SU-DHL-6 (cell line): Measurements from ENCODE around the gene CST3.

ENCODE experiments used
- H2AFZ ChIP-seq: fragments of 200-600 bp; sonication (generic); 2 replicates; pipeline ENCODE4 v1.6.1; 2014; ENCODE audit warnings: low read depth, mild to moderate bottlenecking, moderate library complexity, mixed read lengths, antibody characterized with exemption, low read length; ENCODE audit not compliant: severe bottlenecking
- H3F3A ChIP-seq: fragments of 200-600 bp; shearing (Covaris generic); 2 replicates; pipeline ENCODE4 v1.6.0; 2016; ENCODE audit warnings: antibody characterized with exemption, mild to moderate bottlenecking; ENCODE audit not compliant: insufficient read depth
- H3K27ac ChIP-seq: fragments of 200-600 bp; sonication (generic); 2 replicates; pipeline ENCODE4 v1.5.1; 2016; ENCODE audit warnings: low read depth, mild to moderate bottlenecking, low read length, moderate library complexity, mixed read lengths
- H3K27me3 ChIP-seq: fragments of 200-600 bp; sonication (generic), shearing (Covaris generic); 2 replicates; pipeline ENCODE4 v1.6.0; 2014; ENCODE audit warnings: mild to moderate bottlenecking, low read length
- H3K36me3 ChIP-seq: fragments of 200-600 bp; sonication (generic); 2 replicates; pipeline ENCODE4 v1.6.1; 2014; ENCODE audit warnings: mild to moderate bottlenecking, low read length, mixed read lengths
- H3K4me2 ChIP-seq: fragments of 300-600, 200-600 bp; shearing (Covaris generic), sonication (generic); 2 replicates; pipeline ENCODE4 v1.6.0; 2014; ENCODE audit warnings: low read length, low read depth, mild to moderate bottlenecking; ENCODE audit not compliant: poor library complexity, severe bottlenecking
- H3K4me3 ChIP-seq: fragments of 200-600 bp; sonication (generic); 2 replicates; pipeline ENCODE4 v1.5.1; 2014; ENCODE audit warnings: antibody characterized with exemption, low read length, mild to moderate bottlenecking, mixed read lengths; ENCODE audit not compliant: insufficient read depth, poor library complexity, severe bottlenecking
- H3K79me2 ChIP-seq: fragments of 200-600 bp; sonication (generic); 2 replicates; pipeline ENCODE4 v1.6.1; 2014; ENCODE audit warnings: mild to moderate bottlenecking, low read length, moderate library complexity; ENCODE audit not compliant: insufficient read depth
- H3K9ac ChIP-seq: fragments of 200-600 bp; sonication (generic); 2 replicates; pipeline ENCODE4 v1.7.0; 2014; ENCODE audit warnings: mild to moderate bottlenecking, low read length
- H3K9me2 ChIP-seq: fragments of 200-600 bp; sonication (generic); replicated peaks from 2 replicates; pipeline ENCODE4 v1.6.1; 2014; ENCODE audit warnings: low read length; ENCODE audit not compliant: insufficient read depth
- H3K9me3 ChIP-seq: fragments of 200-600 bp; sonication (generic); 2 replicates; pipeline ENCODE4 v1.6.1; 2014; ENCODE audit warnings: low read length, mixed read lengths; ENCODE audit not compliant: insufficient read depth
- H4K20me1 ChIP-seq: fragments of 200-600 bp; sonication (generic); 2 replicates; pipeline ENCODE4 v1.6.1; 2014; ENCODE audit warnings: low read depth, mild to moderate bottlenecking, antibody characterized with exemption, low read length, moderate library complexity, mixed read lengths
- CTCF ChIP-seq: fragments of 200-600 bp; sonication (generic); IDR thresholded peaks from one replicate; pipeline ENCODE4 v1.5.1; 2017; ENCODE audit warnings: antibody characterized with exemption, mild to moderate bottlenecking, low read length, moderate library complexity; ENCODE audit not compliant: insufficient read depth, poor library complexity, severe bottlenecking
- EZH2phosphoT487 ChIP-seq: fragments of 200-600 bp; sonication (generic), shearing (Covaris generic); conservative IDR thresholded peaks from 2 replicates; pipeline ENCODE4 v1.6.1; 2018; ENCODE audit warnings: mild to moderate bottlenecking, antibody characterized with exemption, low read length, moderate library complexity, mixed read lengths

CST3 gene

DNA sequence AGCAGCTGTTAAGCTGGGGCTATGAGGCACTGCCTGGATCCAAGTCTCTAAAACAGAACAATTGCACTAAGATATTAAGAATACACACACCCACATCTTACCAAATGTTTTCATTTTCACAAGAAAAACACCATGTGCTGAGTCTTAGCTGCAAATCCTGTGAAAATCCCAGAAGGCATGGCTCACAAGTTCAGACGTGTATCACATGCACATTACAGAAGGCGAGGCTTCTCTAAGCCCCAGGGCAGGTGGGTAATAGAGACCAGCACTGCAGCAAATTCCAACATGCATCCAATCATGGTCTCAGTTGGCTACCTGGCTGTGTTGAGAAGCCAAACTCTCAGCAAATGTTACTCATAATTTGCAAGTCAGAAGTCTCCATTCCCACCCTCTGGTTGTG is 16.2 kb upstream of the CST3 start:
- Histone ChIP-seq H3K27ac (no peak overlapping the region), H3K36me3 (no peaks in the 10 kb centered on the region), H3F3A (no peaks in the 10 kb centered on the region), H3K4me2 (no peak overlapping the region), H3K9me2 (no peaks in the 10 kb centered on the region), H2AFZ (no peak overlapping the region), H3K27me3 (no peaks in the 10 kb centered on the region), H3K4me3 (no peak overlapping the region), H3K9me3 (no peaks in the 10 kb centered on the region), H3K9ac (no peak overlapping the region), H3K79me2 (no peaks in the 10 kb centered on the region), H4K20me1 (no peaks in the 10 kb centered on the region)
- TF ChIP-seq EZH2phosphoT487 (no peak), CTCF (no peak)

DNA sequence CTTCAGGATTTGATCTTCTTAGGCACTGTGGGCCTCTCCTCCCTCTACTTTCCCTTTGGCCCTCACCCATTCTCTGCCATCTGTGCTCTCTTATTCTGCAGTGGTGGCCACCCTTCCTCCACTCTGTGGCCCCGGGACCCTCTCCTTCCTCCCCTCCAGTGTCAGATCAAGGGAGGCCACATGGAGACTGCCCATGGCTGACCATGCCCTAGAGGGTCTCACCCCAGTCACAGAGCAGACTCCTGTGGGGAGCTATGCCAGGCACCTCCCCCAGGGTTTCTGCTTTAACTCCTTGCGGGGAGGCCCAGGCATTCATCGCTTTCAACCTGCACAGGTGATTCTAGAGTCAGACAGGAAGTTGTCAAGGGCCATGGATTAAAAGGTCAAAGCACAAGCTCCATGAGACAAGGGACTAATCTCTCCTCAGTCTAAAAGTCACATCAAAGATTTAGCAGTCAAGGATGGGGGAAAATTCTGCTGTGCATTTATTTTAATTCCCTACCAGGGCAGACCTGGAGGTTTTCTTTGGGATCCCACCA is 15.7 kb upstream of the CST3 start:
- no peaks in the 10 kb centered on the region for H4K20me1 ChIP-seq
- TF ChIP-seq EZH2phosphoT487 (no peak), CTCF (no peak)
- no peak overlapping the region for H3K27ac ChIP-seq
- H3K79me2 ChIP-seq: no peaks in the 10 kb centered on the region
- no peaks in the 10 kb centered on the region for H3K27me3 ChIP-seq
- no peaks in the 10 kb centered on the region for H3K36me3 ChIP-seq
- H3K9me2 ChIP-seq: no peaks in the 10 kb centered on the region
- H3K4me2 ChIP-seq: no peak overlapping the region
- H3F3A ChIP-seq: no peaks in the 10 kb centered on the region
- no peaks in the 10 kb centered on the region for H3K9me3 ChIP-seq
- no peak overlapping the region for H3K4me3 ChIP-seq
- no peak overlapping the region for H2AFZ ChIP-seq
- H3K9ac ChIP-seq: no peak overlapping the region

DNA sequence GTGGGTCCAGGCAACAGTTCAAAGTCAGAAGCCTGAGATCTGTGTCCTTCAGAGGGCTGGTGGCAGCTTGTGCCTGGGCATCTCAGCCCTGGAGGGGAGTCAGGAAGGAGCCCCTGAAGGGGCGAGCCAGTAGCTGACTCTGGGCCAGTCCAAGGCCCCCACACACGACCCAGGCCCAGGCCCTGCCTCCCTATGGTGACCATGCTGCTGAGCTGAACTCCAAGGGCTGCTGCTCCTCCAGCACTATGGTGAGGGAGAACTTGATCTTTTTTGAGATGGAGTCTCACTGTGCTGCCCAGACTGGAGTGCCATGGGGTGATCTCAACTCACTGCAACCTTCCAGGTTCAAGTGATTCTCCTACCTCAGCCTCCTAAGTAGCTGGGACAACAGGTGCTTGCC is 15.2 kb upstream of the CST3 start:
- Histone ChIP-seq H3K9me3 (no peaks in the 10 kb centered on the region), H3K27me3 (no peaks in the 10 kb centered on the region), H4K20me1 (no peaks in the 10 kb centered on the region), H3K36me3 (no peaks in the 10 kb centered on the region), H2AFZ (no peak overlapping the region), H3K4me2 (no peak overlapping the region), H3K4me3 (no peak overlapping the region), H3F3A (no peaks in the 10 kb centered on the region), H3K9me2 (no peaks in the 10 kb centered on the region), H3K9ac (no peak overlapping the region), H3K27ac (no peak overlapping the region), H3K79me2 (no peaks in the 10 kb centered on the region)
- TF ChIP-seq CTCF (no peak), EZH2phosphoT487 (no peak)

- Histone ChIP-seq H3K9ac (no peak overlapping the region), H4K20me1 (no peaks in the 10 kb centered on the region)
Measured at GRCh38 chr20:23652371-23652770, 14.6 kb upstream of the CST3 start.

More at GRCh38 chr20:23652371-23652770, 14.6 kb upstream of the CST3 start:
- Histone ChIP-seq H3K4me2 (no peak overlapping the region), H3K27ac (no peak overlapping the region), H3K4me3 (no peak overlapping the region), H3K27me3 (no peaks in the 10 kb centered on the region), H3K79me2 (no peaks in the 10 kb centered on the region), H3K9me2 (no peaks in the 10 kb centered on the region), H2AFZ (no peak overlapping the region), H3K9me3 (no peaks in the 10 kb centered on the region), H3K36me3 (no peaks in the 10 kb centered on the region), H3F3A (no peaks in the 10 kb centered on the region)
- TF ChIP-seq CTCF (no peak), EZH2phosphoT487 (no peak)
